ENCODE measurements around the gene PRSS16. TPM values are rescaled to one million over a fixed set of nuclear protein-coding genes. Genes with fewer than 3 reads are reported as not detected.

Gene PRSS16
- total RNA-seq, 1 experiment from 2014 or later, result 16.4 TPM

- Histone ChIP-seq H3K4me3 (ENCODE audit: low read depth, low read length) (no peak overlapping the region), H3K27me3 (replicated peaks; ENCODE audit: control insufficient read depth, insufficient read depth, low read length) (no peaks in the 10 kb centered on the region), H3K36me3 (ENCODE audit: control insufficient read depth, insufficient read depth, low read length) (no peaks in the 10 kb centered on the region), H3K9me3 (peaks cover 5% of the 10 kb centered on the region; the same call in 1 of the 2 replicates), H3K4me1 (0 out of 2 replicates have a peak, but pooled peaks cover 4% of the 10 kb centered on the region)
- peaks cover 9% of the 10 kb centered on the region for H3K4me1 Mint-ChIP-seq (ENCODE audit: low read depth, unreplicated experiment)
- POLR2A ChIA-PET, result no interaction called here
- CTCF ChIA-PET, result interaction anchor here (0.8 kb wide), 1 partner anchor 14 kb away, joined by 3 read pairs; no protein-coding TSS in a partner anchor
- no peaks in the 10 kb centered on the region for H3K9me3 Mint-ChIP-seq (ENCODE audit: unreplicated experiment)
- DNase-seq, result peak in 1 of 2 experiments; percentile 36
- no peak for TF ChIP-seq CTCF (IDR thresholded peaks at IDR 0.05; ENCODE audit: insufficient read depth in 1 of 2, low read depth in 1 of 2, low read length in 1 of 2, severe bottlenecking in 1 of 2, unreplicated experiment in 1 of 2)
- H3K27me3 Mint-ChIP-seq (ENCODE audit: insufficient read depth, unreplicated experiment), result no peaks in the 10 kb centered on the region
- intact Hi-C loops (cut with micrococcal nuclease; ENCODE audit: unreplicated experiment), result loop anchor here (2.0 kb wide), 1 partner anchor 58 kb away; no protein-coding TSS in a partner anchor
- BruUV-seq (replicated peaks), result no TSS peak
- peaks cover 13% of the 10 kb centered on the region for H3K36me3 Mint-ChIP-seq (ENCODE audit: insufficient read depth, unreplicated experiment)
- H3K4me3 Mint-ChIP-seq (ENCODE audit: unreplicated experiment), result peak overlapping the region; percentile 59
- peak overlapping the region; percentile 56 for H3K27ac Mint-ChIP-seq (ENCODE audit: unreplicated experiment)
Measured at GRCh38 chr6:27237089-27237803, 10.3 kb upstream of the PRSS16 start.

GRCh38 chr6:27238010-27238983, 9.2 kb upstream of the PRSS16 start:
- intact Hi-C loops (cut with micrococcal nuclease; ENCODE audit: unreplicated experiment), result no loop called here
- Mint-ChIP-seq H3K27ac (ENCODE audit: unreplicated experiment) (no peak overlapping the region), H3K36me3 (ENCODE audit: insufficient read depth, unreplicated experiment) (peaks cover 13% of the 10 kb centered on the region), H3K4me1 (ENCODE audit: low read depth, unreplicated experiment) (peaks cover 9% of the 10 kb centered on the region), H3K27me3 (ENCODE audit: insufficient read depth, unreplicated experiment) (no peaks in the 10 kb centered on the region), H3K9me3 (ENCODE audit: unreplicated experiment) (no peaks in the 10 kb centered on the region), H3K4me3 (ENCODE audit: unreplicated experiment) (no peak overlapping the region)
- no peak for TF ChIP-seq CTCF (IDR thresholded peaks at IDR 0.05; ENCODE audit: insufficient read depth in 1 of 2, low read depth in 1 of 2, low read length in 1 of 2, severe bottlenecking in 1 of 2, unreplicated experiment in 1 of 2)
- H3K27me3 ChIP-seq (replicated peaks; ENCODE audit: control insufficient read depth, insufficient read depth, low read length), result no peaks in the 10 kb centered on the region
- no peak for DNase-seq
- ChIA-PET CTCF (no interaction called here), POLR2A (no interaction called here)
- peaks cover 5% of the 10 kb centered on the region; the same call in 1 of the 2 replicates for H3K9me3 ChIP-seq
- H3K36me3 ChIP-seq (ENCODE audit: control insufficient read depth, insufficient read depth, low read length), result no peaks in the 10 kb centered on the region
- 0 out of 2 replicates have a peak, but pooled peaks cover 4% of the 10 kb centered on the region for H3K4me1 ChIP-seq
- no TSS peak for BruUV-seq (replicated peaks)
- H3K4me3 ChIP-seq (ENCODE audit: low read depth, low read length), result no peak overlapping the region

GRCh38 chr6:27239258-27239657, 8.2 kb upstream of the PRSS16 start:
- Mint-ChIP-seq H3K9me3 (ENCODE audit: unreplicated experiment) (no peaks in the 10 kb centered on the region), H3K4me3 (ENCODE audit: unreplicated experiment) (no peak overlapping the region), H3K27me3 (ENCODE audit: insufficient read depth, unreplicated experiment) (no peaks in the 10 kb centered on the region), H3K36me3 (ENCODE audit: insufficient read depth, unreplicated experiment) (peaks cover 13% of the 10 kb centered on the region), H3K4me1 (ENCODE audit: low read depth, unreplicated experiment) (peaks cover 9% of the 10 kb centered on the region), H3K27ac (ENCODE audit: unreplicated experiment) (no peak overlapping the region)
- intact Hi-C loops (cut with micrococcal nuclease; ENCODE audit: unreplicated experiment), result no loop called here
- Histone ChIP-seq H3K9me3 (peaks cover 12% of the 10 kb centered on the region), H3K36me3 (ENCODE audit: control insufficient read depth, insufficient read depth, low read length) (no peaks in the 10 kb centered on the region), H3K27me3 (replicated peaks; ENCODE audit: control insufficient read depth, insufficient read depth, low read length) (no peaks in the 10 kb centered on the region), H3K4me3 (ENCODE audit: low read depth, low read length) (no peak overlapping the region), H3K4me1 (0 out of 2 replicates have a peak, but pooled peaks cover 4% of the 10 kb centered on the region)
- no TSS peak for BruUV-seq (replicated peaks)
- CTCF ChIA-PET, result no interaction called here
- no peak for TF ChIP-seq CTCF (IDR thresholded peaks at IDR 0.05; ENCODE audit: insufficient read depth in 1 of 2, low read depth in 1 of 2, low read length in 1 of 2, severe bottlenecking in 1 of 2, unreplicated experiment in 1 of 2)
- no peak for DNase-seq
- POLR2A ChIA-PET, result no interaction called here

Measured in Caco-2 (cell line).